Measurements from ENCODE around the gene NAV2.

The NAV2 gene

GRCh38 chr11:20116825-20117224 is 404.2 kb downstream of the NAV2 start:
- TF ChIP-seq CTCF (IDR thresholded peaks at IDR 0.05; ENCODE audit: low read depth, low read length, missing control alignments), result no peak
- Histone ChIP-seq H3K27ac (no peak overlapping the region), H3K36me3 (replicated peaks) (peaks cover 21% of the 10 kb centered on the region), H3K27me3 (replicated peaks) (no peaks in the 10 kb centered on the region), H3K4me3 (ENCODE audit: low read depth, low read length) (no peak overlapping the region)
- in situ Hi-C loops (cut with HindIII; ENCODE audit: low pct_ligation_motif_present, low sequenced_read_pairs), result no loop called here
- no peak for DNase-seq

GRCh38 chr11:20117291-20117690 is 404.7 kb downstream of the NAV2 start:
- no peaks in the 10 kb centered on the region for H3K27me3 ChIP-seq (replicated peaks)
- no peak for DNase-seq
- no peak for TF ChIP-seq CTCF (IDR thresholded peaks at IDR 0.05; ENCODE audit: low read depth, low read length, missing control alignments)
- peaks cover 21% of the 10 kb centered on the region for H3K36me3 ChIP-seq (replicated peaks)
- in situ Hi-C loops (cut with HindIII; ENCODE audit: low pct_ligation_motif_present, low sequenced_read_pairs), result no loop called here
- H3K4me3 ChIP-seq (ENCODE audit: low read depth, low read length), result no peak overlapping the region
- no peak overlapping the region for H3K27ac ChIP-seq

- Histone ChIP-seq H3K36me3 (replicated peaks) (peaks cover 21% of the 10 kb centered on the region), H3K4me3 (ENCODE audit: low read depth, low read length) (no peak overlapping the region), H3K27me3 (replicated peaks) (no peaks in the 10 kb centered on the region), H3K27ac (no peak overlapping the region)
- DNase-seq, result no peak
- no peak for TF ChIP-seq CTCF (IDR thresholded peaks at IDR 0.05; ENCODE audit: low read depth, low read length, missing control alignments)
- in situ Hi-C loops (cut with HindIII; ENCODE audit: low pct_ligation_motif_present, low sequenced_read_pairs), result no loop called here
Measured at GRCh38 chr11:20118209-20118608, 405.6 kb downstream of the NAV2 start.

- H3K36me3 ChIP-seq (replicated peaks), result peaks cover 21% of the 10 kb centered on the region
- DNase-seq, result no peak
Measured at GRCh38 chr11:20119315-20119714, 406.7 kb downstream of the NAV2 start.

GRCh38 chr11:20120134-20120925 is 407.7 kb downstream of the NAV2 start:
- no peak for DNase-seq
- no peak for TF ChIP-seq CTCF (IDR thresholded peaks at IDR 0.05; ENCODE audit: low read depth, low read length, missing control alignments)
- in situ Hi-C loops (cut with HindIII; ENCODE audit: low pct_ligation_motif_present, low sequenced_read_pairs), result no loop called here
- H3K27ac ChIP-seq, result no peak overlapping the region
- H3K36me3 ChIP-seq (replicated peaks), result peaks cover 18% of the 10 kb centered on the region
- H3K4me3 ChIP-seq (ENCODE audit: low read depth, low read length), result no peak overlapping the region
- no peaks in the 10 kb centered on the region for H3K27me3 ChIP-seq (replicated peaks)

More at GRCh38 chr11:20119315-20119714, 406.7 kb downstream of the NAV2 start:
- TF ChIP-seq CTCF (IDR thresholded peaks at IDR 0.05; ENCODE audit: low read depth, low read length, missing control alignments), result no peak
- H3K4me3 ChIP-seq (ENCODE audit: low read depth, low read length), result no peak overlapping the region
- in situ Hi-C loops (cut with HindIII; ENCODE audit: low pct_ligation_motif_present, low sequenced_read_pairs), result no loop called here
- no peaks in the 10 kb centered on the region for H3K27me3 ChIP-seq (replicated peaks)
- no peak overlapping the region for H3K27ac ChIP-seq

GRCh38 chr11:20122131-20122530 is 409.5 kb downstream of the NAV2 start:
- TF ChIP-seq CTCF (IDR thresholded peaks at IDR 0.05; ENCODE audit: low read depth, low read length, missing control alignments), result no peak
- in situ Hi-C loops (cut with HindIII; ENCODE audit: low pct_ligation_motif_present, low sequenced_read_pairs), result no loop called here
- H3K36me3 ChIP-seq (replicated peaks), result peaks cover 18% of the 10 kb centered on the region
- no peak for DNase-seq
- no peak overlapping the region for H3K27ac ChIP-seq
- H3K4me3 ChIP-seq (ENCODE audit: low read depth, low read length), result no peak overlapping the region
- no peaks in the 10 kb centered on the region for H3K27me3 ChIP-seq (replicated peaks)
